Esophagus muscularis mucosa (tissue), 3 donors: ENCODE measurements around the gene CITED4.

Source experiments
- POLR2A ChIP-seq: fragments of 450-650 bp; IDR thresholded peaks from one replicate; pipeline ENCODE4 v1.6.1; 2017; ENCODE audit warnings: antibody characterized with exemption, moderate library complexity, mild to moderate bottlenecking, low read depth
- POLR2AphosphoS5 ChIP-seq, 2 donors: sonication (generic); formaldehyde crosslinking; IDR thresholded peaks; one replicate each; pipeline ENCODE4 v1.6.1; 2017; ENCODE audit warnings: antibody characterized with exemption in 2 of 2
- TF ChIP-seq, protein P1 (sequence below), 3 experiments: fragments of 200-600 bp in 2 of 3; fragments of 450-650 bp in 1 of 3; sonication (generic) in 2 of 3; IDR thresholded peaks; one replicate each; pipeline ENCODE4 v1.5.1; 2017 to 2019; ENCODE audit warnings: antibody characterized with exemption in 3 of 3, mild to moderate bottlenecking in 2 of 3, moderate library complexity in 1 of 3

DNA sequence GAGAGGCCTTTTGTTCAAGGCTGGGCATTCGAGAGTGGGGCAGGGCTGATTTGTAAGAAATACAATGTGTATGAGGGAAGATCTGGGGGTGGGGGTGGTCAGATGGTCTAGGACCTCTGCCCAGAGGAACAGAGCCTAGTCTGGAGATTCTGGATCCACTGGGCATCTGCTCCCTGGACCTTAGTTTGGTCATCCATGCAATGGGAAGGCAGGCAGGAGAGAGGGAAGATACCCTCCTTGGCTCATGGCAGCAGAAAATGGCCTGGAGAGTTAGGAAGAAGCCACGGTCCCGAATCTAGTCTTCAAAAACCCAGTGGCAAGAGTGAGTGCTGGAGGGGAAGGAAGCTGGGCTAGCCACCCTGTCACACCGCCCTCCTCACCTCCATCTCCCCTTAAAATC is 38.8 kb downstream of the CITED4 start:
- TF ChIP-seq, protein P1, sequence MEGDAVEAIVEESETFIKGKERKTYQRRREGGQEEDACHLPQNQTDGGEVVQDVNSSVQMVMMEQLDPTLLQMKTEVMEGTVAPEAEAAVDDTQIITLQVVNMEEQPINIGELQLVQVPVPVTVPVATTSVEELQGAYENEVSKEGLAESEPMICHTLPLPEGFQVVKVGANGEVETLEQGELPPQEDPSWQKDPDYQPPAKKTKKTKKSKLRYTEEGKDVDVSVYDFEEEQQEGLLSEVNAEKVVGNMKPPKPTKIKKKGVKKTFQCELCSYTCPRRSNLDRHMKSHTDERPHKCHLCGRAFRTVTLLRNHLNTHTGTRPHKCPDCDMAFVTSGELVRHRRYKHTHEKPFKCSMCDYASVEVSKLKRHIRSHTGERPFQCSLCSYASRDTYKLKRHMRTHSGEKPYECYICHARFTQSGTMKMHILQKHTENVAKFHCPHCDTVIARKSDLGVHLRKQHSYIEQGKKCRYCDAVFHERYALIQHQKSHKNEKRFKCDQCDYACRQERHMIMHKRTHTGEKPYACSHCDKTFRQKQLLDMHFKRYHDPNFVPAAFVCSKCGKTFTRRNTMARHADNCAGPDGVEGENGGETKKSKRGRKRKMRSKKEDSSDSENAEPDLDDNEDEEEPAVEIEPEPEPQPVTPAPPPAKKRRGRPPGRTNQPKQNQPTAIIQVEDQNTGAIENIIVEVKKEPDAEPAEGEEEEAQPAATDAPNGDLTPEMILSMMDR (IDR thresholded peaks at IDR 0.05): no peak
- TF ChIP-seq POLR2A (no peak), POLR2AphosphoS5 (IDR thresholded peaks at IDR 0.05) (no peak)
